Sigmoid colon (tissue), 3 donors: ENCODE data around the gene DMRTB1.

Experiments
- CTCF ChIP-seq, 4 experiments: fragments of 450-650 bp in 3 of 4; fragments of 200-600 bp in 1 of 4; IDR thresholded peaks; one replicate each; pipeline ENCODE4 v1.5.1; 2016 to 2019; ENCODE audit warnings: antibody characterized with exemption in 4 of 4, mild to moderate bottlenecking in 3 of 4, moderate library complexity in 2 of 4
- POLR2A ChIP-seq, 2 donors: fragments of 450-650 bp; IDR thresholded peaks; one replicate each; pipeline ENCODE4 v1.6.1; 2016; ENCODE audit warnings: antibody characterized with exemption in 2 of 2, mild to moderate bottlenecking in 2 of 2, moderate library complexity in 2 of 2

DNA sequence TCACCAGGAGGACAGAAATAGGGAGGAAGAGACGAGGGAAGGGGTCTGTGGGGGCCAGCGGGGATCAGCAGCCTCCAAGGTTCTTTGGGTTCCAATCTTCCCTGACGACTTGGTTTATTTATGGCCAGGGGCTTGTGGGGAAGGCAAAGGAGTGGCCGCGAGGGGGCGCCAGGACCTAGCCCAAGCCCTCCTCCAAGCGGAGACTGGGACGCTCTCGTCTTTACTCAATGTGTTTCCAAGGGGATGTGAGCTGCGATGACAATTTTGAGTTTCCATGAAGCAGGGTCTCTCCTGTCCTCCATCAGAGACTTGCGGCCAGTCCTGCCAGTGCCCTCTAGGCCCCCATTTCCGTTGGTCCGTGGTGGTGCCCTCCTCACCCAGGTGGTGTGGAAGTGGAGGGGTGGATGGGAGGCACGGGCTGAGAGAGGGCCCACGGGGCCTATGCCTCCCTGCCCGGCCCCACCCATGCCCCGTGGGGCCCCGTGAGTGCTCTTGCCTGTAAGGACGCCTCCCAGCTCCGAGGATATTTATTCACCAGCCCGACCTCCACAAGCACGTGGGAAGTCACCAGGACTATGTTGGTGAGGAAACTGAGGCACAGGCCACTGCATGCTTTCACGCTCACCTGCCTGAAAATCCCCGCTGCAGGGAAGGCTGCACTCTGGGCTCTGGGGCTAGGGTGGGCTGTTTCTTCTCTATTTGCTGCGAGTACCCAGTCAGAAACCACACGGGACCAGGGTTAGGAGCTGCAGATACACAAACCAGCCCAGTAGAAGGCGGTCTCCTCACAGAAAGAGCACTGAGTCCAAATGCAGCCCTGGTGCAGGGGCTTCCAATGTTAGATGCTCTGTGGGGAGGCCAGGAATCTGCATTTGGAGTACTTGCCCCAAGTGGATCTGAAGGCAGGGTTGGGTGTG is 26.5 kb downstream of the DMRTB1 start:
- peak; percentile 69 to 85 (median 79) for TF ChIP-seq CTCF (IDR thresholded peaks at IDR 0.05)
- TF ChIP-seq POLR2A (IDR thresholded peaks at IDR 0.05) = no peak
